Peyer's patch (tissue), 4 donors: ENCODE measurements around the gene CBX8.

ENCODE experiments used
- CTCF ChIP-seq, 6 experiments: fragments of 450-650 bp in 4 of 6; fragments of 200-600 bp in 2 of 6; sonication (generic) in 1 of 6; IDR thresholded peaks; one replicate each; pipeline ENCODE4 v1.5.1; 2017 to 2019; ENCODE audit warnings: antibody characterized with exemption in 6 of 6, mild to moderate bottlenecking in 3 of 6, moderate library complexity in 1 of 6
- POLR2A ChIP-seq, 2 donors: fragments of 450-650 bp; IDR thresholded peaks; one replicate each; pipeline ENCODE4 v1.5.1; 2017; ENCODE audit warnings: antibody characterized with exemption in 2 of 2, mild to moderate bottlenecking in 2 of 2, moderate library complexity in 2 of 2

GRCh38 chr17:79804856-79805696, 8.2 kb upstream of the CBX8 start:
- TF ChIP-seq CTCF (IDR thresholded peaks at IDR 0.05) (no peak), POLR2A (IDR thresholded peaks at IDR 0.05) (no peak)
